ENCODE results near the gene BNIP2.

The BNIP2 gene

DNA sequence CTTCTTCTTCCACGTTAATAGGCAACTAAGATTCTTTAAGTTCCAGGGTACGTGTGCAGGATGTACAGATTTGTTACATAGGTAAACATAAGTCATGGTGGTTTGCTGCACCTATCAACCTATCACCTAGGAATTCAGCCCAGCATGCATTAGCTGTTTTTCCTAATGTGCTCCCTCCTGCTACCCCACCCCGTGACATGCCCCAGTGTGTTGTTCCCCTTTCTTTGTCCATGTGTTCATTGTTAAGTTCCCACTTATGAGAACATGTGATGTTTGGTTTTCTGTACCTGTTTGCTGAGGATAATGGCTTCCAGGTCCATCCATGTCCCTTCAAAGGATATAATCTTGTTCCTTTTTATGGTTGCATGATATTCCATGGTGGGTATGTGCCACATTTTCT is 52.9 kb downstream of the BNIP2 start:
- TF ChIP-seq, protein P1, sequence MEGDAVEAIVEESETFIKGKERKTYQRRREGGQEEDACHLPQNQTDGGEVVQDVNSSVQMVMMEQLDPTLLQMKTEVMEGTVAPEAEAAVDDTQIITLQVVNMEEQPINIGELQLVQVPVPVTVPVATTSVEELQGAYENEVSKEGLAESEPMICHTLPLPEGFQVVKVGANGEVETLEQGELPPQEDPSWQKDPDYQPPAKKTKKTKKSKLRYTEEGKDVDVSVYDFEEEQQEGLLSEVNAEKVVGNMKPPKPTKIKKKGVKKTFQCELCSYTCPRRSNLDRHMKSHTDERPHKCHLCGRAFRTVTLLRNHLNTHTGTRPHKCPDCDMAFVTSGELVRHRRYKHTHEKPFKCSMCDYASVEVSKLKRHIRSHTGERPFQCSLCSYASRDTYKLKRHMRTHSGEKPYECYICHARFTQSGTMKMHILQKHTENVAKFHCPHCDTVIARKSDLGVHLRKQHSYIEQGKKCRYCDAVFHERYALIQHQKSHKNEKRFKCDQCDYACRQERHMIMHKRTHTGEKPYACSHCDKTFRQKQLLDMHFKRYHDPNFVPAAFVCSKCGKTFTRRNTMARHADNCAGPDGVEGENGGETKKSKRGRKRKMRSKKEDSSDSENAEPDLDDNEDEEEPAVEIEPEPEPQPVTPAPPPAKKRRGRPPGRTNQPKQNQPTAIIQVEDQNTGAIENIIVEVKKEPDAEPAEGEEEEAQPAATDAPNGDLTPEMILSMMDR (conservative IDR thresholded peaks at IDR 0.05; ENCODE audit: low read depth), result no peak
- ChIA-PET CTCF (no interaction called here), POLR2A (ENCODE audit: low non-redundant PET) (no interaction called here)
- no peak for DNase-seq (ENCODE audit: low spot score)
- no peak overlapping the region for H3K27ac ChIP-seq

GRCh38 chr15:59632714-59633113 is 56.4 kb downstream of the BNIP2 start:
- TF ChIP-seq, protein P1 (conservative IDR thresholded peaks at IDR 0.05; ENCODE audit: low read depth), result no peak; the same call in 1 of the 2 replicates
- CTCF ChIA-PET, result interaction anchor here (0.6 to 3.4 kb wide), 3 partner anchors 35 to 447 kb away, joined by 3 to 16 read pairs (median 5); no protein-coding TSS in a partner anchor
- no peak overlapping the region for H3K27ac ChIP-seq
- POLR2A ChIA-PET (ENCODE audit: low non-redundant PET), result no interaction called here
- DNase-seq (ENCODE audit: low spot score), result no peak

- no peak overlapping the region for H3K27ac ChIP-seq
- ChIA-PET POLR2A (ENCODE audit: low non-redundant PET) (no interaction called here), CTCF (interaction anchor here (0.6 to 1.0 kb wide), 4 partner anchors 90 to 694 kb away, joined by 3 to 5 read pairs (median 4); no protein-coding TSS in a partner anchor)
- peak; percentile 92 for DNase-seq (ENCODE audit: low spot score)
- TF ChIP-seq, protein P1 (conservative IDR thresholded peaks at IDR 0.05; ENCODE audit: low read depth), result 0 out of 2 replicates have a peak, but pooled peaks have one; percentile 15
Measured at GRCh38 chr15:59622289-59622688, 66.8 kb downstream of the BNIP2 start.

DNA sequence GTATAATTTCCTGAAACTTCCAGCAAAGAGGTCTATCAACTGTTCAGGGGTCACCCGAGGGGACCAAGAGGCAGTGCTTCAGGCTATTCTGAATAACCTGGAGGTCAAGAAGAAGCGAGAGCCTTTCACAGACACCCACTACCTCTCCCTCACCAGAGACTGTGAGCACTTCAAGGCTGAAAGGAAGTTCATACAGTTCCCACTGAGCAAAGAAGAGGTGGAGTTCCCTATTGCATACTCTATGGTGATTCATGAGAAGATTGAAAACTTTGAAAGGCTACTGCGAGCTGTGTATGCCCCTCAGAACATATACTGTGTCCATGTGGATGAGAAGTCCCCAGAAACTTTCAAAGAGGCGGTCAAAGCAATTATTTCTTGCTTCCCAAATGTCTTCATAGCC is 70.7 kb downstream of the BNIP2 start:
- DNase-seq (ENCODE audit: low spot score), result no peak
- TF ChIP-seq, protein P1 (conservative IDR thresholded peaks at IDR 0.05; ENCODE audit: low read depth), result no peak
- ChIA-PET POLR2A (ENCODE audit: low non-redundant PET) (no interaction called here), CTCF (interaction anchor here (0.6 to 3.2 kb wide), 2 partner anchors 82 to 85 kb away, joined by 3 to 14 read pairs; no protein-coding TSS in a partner anchor)
- H3K27ac ChIP-seq, result no peak overlapping the region

GRCh38 chr15:59616379-59616778 is 72.7 kb downstream of the BNIP2 start:
- TF ChIP-seq, protein P1 (conservative IDR thresholded peaks at IDR 0.05; ENCODE audit: low read depth), result no peak
- no peak for DNase-seq (ENCODE audit: low spot score)
- ChIA-PET CTCF (interaction anchor here (0.6 to 3.2 kb wide), 6 partner anchors 10 to 87 kb away, joined by 3 to 14 read pairs (median 4); no protein-coding TSS in a partner anchor), POLR2A (ENCODE audit: low non-redundant PET) (no interaction called here)
- H3K27ac ChIP-seq, result no peak overlapping the region

GRCh38 chr15:59615661-59616060 is 73.5 kb downstream of the BNIP2 start:
- POLR2A ChIA-PET (ENCODE audit: low non-redundant PET), result interaction anchor here (0.5 kb wide), 1 partner anchor 65 kb away, joined by 4 read pairs; no protein-coding TSS in a partner anchor
- no peak overlapping the region for H3K27ac ChIP-seq
- TF ChIP-seq, protein P1 (conservative IDR thresholded peaks at IDR 0.05; ENCODE audit: low read depth), result no peak
- CTCF ChIA-PET, result interaction anchor here (0.7 to 1.4 kb wide), 2 partner anchors 83 to 547 kb away, joined by 4 to 6 read pairs; no protein-coding TSS in a partner anchor
- DNase-seq (ENCODE audit: low spot score), result no peak

Data from RWPE1 (cell line).